Measurements from ENCODE around the gene ASCL5. TPM values are rescaled to one million over a fixed set of nuclear protein-coding genes. Genes with fewer than 3 reads are reported as not detected.

The ASCL5 gene
- total RNA-seq, 6 experiments from 2014 or later, result not detected

- no peaks in the 10 kb centered on the region for H3K4me1 Mint-ChIP-seq (ENCODE audit: low read depth)
- DNase-seq, result no peak
- H3K36me3 Mint-ChIP-seq (ENCODE audit: low read depth), result no peaks in the 10 kb centered on the region
- H3K4me3 Mint-ChIP-seq, result no peak overlapping the region
- no peaks in the 10 kb centered on the region for H3K9me3 Mint-ChIP-seq
- H3K27ac Mint-ChIP-seq, result no peak overlapping the region
- H3K27me3 Mint-ChIP-seq (ENCODE audit: insufficient read depth), result peaks cover 51% of the 10 kb centered on the region
- TF ChIP-seq CTCF (IDR thresholded peaks at IDR 0.05), result no peak
Observed at GRCh38 chr1:201095581-201095980, 31.4 kb downstream of the ASCL5 start.

GRCh38 chr1:201094832-201095231 is 32.2 kb downstream of the ASCL5 start:
- no peaks in the 10 kb centered on the region for H3K4me1 Mint-ChIP-seq (ENCODE audit: low read depth)
- TF ChIP-seq CTCF (IDR thresholded peaks at IDR 0.05), result no peak
- DNase-seq, result no peak
- no peak overlapping the region for H3K4me3 Mint-ChIP-seq
- H3K36me3 Mint-ChIP-seq (ENCODE audit: low read depth), result no peaks in the 10 kb centered on the region
- H3K9me3 Mint-ChIP-seq, result no peaks in the 10 kb centered on the region
- H3K27ac Mint-ChIP-seq, result no peak overlapping the region
- peaks cover 58% of the 10 kb centered on the region for H3K27me3 Mint-ChIP-seq (ENCODE audit: insufficient read depth)

GRCh38 chr1:201093962-201094361 is 33.0 kb downstream of the ASCL5 start:
- no peaks in the 10 kb centered on the region for H3K4me1 Mint-ChIP-seq (ENCODE audit: low read depth)
- no peak overlapping the region for H3K4me3 Mint-ChIP-seq
- H3K27ac Mint-ChIP-seq, result no peak overlapping the region

GRCh38 chr1:201093561-201093960 is 33.4 kb downstream of the ASCL5 start:
- no peaks in the 10 kb centered on the region for H3K4me1 Mint-ChIP-seq (ENCODE audit: low read depth)
- H3K4me3 Mint-ChIP-seq, result no peak overlapping the region
- H3K27ac Mint-ChIP-seq, result no peak overlapping the region
- TF ChIP-seq CTCF (IDR thresholded peaks at IDR 0.05), result no peak
- H3K36me3 Mint-ChIP-seq (ENCODE audit: low read depth), result no peaks in the 10 kb centered on the region
- H3K27me3 Mint-ChIP-seq (ENCODE audit: insufficient read depth), result peaks cover 51% of the 10 kb centered on the region
- DNase-seq, result no peak
- H3K9me3 Mint-ChIP-seq, result no peaks in the 10 kb centered on the region

More at GRCh38 chr1:201093962-201094361, 33.0 kb downstream of the ASCL5 start:
- Mint-ChIP-seq H3K9me3 (no peaks in the 10 kb centered on the region), H3K27me3 (ENCODE audit: insufficient read depth) (peaks cover 55% of the 10 kb centered on the region), H3K36me3 (ENCODE audit: low read depth) (no peaks in the 10 kb centered on the region)
- DNase-seq, result no peak
- no peak for TF ChIP-seq CTCF (IDR thresholded peaks at IDR 0.05)

- TF ChIP-seq CTCF (IDR thresholded peaks at IDR 0.05), result no peak
- DNase-seq, result no peak
- no peaks in the 10 kb centered on the region for H3K4me1 Mint-ChIP-seq (ENCODE audit: low read depth)
Observed at GRCh38 chr1:201092738-201093137, 34.2 kb downstream of the ASCL5 start.

GRCh38 chr1:201091256-201091655 is 35.7 kb downstream of the ASCL5 start:
- H3K9me3 Mint-ChIP-seq, result no peaks in the 10 kb centered on the region
- H3K4me1 Mint-ChIP-seq (ENCODE audit: low read depth), result no peaks in the 10 kb centered on the region
- no peak overlapping the region for H3K27ac Mint-ChIP-seq
- no peak for DNase-seq
- no peaks in the 10 kb centered on the region for H3K36me3 Mint-ChIP-seq (ENCODE audit: low read depth)
- no peak overlapping the region for H3K4me3 Mint-ChIP-seq
- TF ChIP-seq CTCF (IDR thresholded peaks at IDR 0.05), result no peak
- H3K27me3 Mint-ChIP-seq (ENCODE audit: insufficient read depth), result peaks cover 48% of the 10 kb centered on the region

More at GRCh38 chr1:201092738-201093137, 34.2 kb downstream of the ASCL5 start:
- Mint-ChIP-seq H3K27me3 (ENCODE audit: insufficient read depth) (peaks cover 54% of the 10 kb centered on the region), H3K4me3 (no peak overlapping the region), H3K36me3 (ENCODE audit: low read depth) (no peaks in the 10 kb centered on the region), H3K27ac (no peak overlapping the region), H3K9me3 (no peaks in the 10 kb centered on the region)

All from HFFc6 (cell line).